Sciatic nerve (tissue), 2 donors: ENCODE data around the gene HAL. TPM values are rescaled to one million over a fixed set of nuclear protein-coding genes. Genes with fewer than 3 reads are reported as not detected.
A peak's percentile ranks its signal among the peaks of the same experiment; 100 is the strongest.

Experiments used
- ATAC-seq: fragments of 200-7000 bp; cut with Tn5 transposase; one replicate; pipeline ENCODE4 v1.9.1; 2020; ENCODE audit warnings: mild to moderate bottlenecking, moderate library complexity
- DNase-seq: peaks from one replicate; pipeline ENCODE4 v3.0.0-alpha.2; 2020; ENCODE audit warnings: low spot score
- intact Hi-C: fragments of 100-400 bp; cut with DNase I; formaldehyde crosslinking; loops from one replicate; pipeline ENCODE4 v1.14.2; 2022
- total RNA-seq: library from RNA; stranded (reverse); fragmentation: NEBNext Ultra II Directional; extraction: Animal tissue kit (Norgen Biotek cat#: 25700); gene quantifications from one replicate; pipeline ENCODE4 v1.2.1, GENCODE V29; 2021
- donor health status: DM: no; HTN: no; CAD: no.
- donor health status: DM: no; HTN: no; CAD: no.

The HAL gene
- total RNA-seq, 1 donor from 2014 or later: 2.1 TPM

- ATAC-seq: no peak
- intact Hi-C loops: no loop called here
- no peak for DNase-seq
Measured at GRCh38 chr12:96020314-96021003, 24.3 kb upstream of the HAL start.

- intact Hi-C loops: no loop called here
- no peak for ATAC-seq
- DNase-seq: no peak
Measured at GRCh38 chr12:96015672-96016071, 19.5 kb upstream of the HAL start.

DNA sequence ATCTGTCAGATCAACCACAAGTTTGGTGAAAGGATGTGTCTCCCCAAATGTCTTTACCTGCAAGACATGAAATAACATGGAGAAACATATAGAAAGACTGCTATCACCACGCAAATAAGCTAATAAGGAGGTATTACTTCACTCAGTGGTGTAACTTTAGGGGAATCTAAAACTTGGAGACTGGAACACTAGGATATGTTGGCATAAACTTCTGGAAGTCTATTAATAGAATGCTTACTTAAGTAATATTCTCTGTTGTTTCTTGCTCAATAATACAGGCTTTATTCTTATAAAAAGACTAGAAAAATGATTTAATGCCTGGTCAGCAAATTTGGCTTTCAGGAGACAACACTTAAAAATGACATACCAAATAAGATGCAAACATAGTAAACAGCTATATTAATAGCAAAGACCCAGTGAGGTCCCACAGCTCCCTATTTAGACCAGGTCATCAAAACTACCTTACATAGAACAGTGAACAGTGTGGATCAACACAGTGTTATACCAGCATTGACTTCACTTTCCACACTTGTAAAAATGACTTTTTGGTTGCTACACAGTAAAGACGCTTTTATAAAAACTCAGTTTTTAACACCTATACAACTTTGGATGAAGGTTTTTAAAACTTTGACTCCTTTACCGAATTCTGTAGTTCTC lies 18.9 kb upstream of the HAL start:
- intact Hi-C loops: no loop called here
- DNase-seq: no peak
- no peak for ATAC-seq

DNA sequence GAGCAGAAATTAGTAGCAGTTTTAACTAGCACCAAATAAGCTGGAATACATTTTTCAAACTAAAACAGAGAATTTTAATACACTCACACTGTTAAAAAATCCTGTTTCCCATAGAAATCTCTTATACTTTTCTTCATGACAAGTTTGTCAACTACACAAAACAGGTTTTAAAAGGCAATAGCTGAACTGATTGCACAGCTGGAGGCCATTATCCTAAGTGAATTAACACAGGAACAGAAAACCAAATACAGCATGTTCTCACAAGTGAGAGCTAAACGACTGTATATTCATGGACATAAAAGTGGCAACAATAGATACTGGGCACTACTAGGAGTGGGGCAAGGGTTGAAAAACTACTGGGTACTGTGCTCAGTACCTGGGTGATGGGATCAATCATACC lies 11.6 kb upstream of the HAL start:
- ATAC-seq: no peak
- intact Hi-C loops: no loop called here
- DNase-seq: no peak

DNA sequence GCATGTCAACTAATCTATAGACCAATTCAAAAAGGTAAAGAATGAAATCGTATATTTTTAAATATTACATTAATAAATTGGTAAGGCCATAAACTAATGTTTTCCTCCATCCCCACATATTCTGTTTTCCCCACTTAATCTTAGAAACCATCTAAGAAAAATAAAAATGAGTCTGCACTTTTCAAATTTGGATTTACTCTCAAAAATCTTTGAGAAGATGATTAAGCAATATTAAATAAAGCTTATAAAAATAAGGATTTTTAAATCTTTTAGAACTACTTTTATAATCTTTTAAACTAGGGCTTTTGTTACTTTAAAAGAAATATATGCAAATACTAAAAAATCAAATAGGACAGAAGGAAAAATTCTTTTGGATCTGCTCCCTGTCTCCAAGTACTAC lies 10.6 kb upstream of the HAL start:
- DNase-seq: no peak
- intact Hi-C loops: no loop called here
- no peak for ATAC-seq

DNA sequence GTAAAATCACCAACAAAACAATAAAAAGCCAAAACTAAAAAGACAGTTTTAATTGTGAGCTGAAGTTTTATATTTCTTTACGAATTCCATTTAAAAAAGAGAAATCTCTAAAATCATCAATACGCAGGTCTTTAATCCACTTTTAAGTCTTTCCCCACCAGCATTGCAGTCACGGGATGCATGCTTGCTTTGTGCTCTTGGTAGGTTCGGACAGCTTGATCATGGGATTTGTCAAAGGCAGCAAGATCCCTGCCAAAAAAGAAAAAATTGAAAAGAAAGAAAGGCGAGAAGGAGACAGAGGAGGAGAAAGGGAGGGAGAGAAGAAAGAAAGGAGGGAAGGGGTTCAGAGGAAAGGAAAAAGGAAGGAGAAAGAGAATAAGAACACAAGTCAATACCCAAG lies 4.7 kb upstream of the HAL start:
- ATAC-seq: no peak
- intact Hi-C loops: no loop called here
- DNase-seq: no peak

DNA sequence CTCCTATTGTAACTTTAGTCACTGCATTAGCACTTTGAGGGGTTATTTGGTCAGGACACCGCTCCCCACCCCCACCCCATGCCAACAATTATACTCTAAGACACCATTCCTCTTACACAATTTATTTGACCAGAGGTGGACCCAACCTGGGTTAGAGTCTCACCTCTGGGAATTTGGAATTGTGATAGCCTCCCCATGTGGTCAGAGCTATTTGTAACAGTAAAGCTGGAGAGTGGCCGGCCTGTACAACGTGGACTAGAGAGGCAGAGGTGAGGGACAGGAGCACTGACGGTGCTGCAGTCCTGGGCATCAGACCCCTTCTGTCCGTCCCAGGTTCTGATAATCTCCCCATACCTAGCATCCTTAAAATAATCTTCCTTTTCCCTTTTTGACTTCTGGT lies 3.3 kb upstream of the HAL start:
- DNase-seq (no peak), ATAC-seq (peak; percentile 23)
- intact Hi-C loops: no loop called here

DNA sequence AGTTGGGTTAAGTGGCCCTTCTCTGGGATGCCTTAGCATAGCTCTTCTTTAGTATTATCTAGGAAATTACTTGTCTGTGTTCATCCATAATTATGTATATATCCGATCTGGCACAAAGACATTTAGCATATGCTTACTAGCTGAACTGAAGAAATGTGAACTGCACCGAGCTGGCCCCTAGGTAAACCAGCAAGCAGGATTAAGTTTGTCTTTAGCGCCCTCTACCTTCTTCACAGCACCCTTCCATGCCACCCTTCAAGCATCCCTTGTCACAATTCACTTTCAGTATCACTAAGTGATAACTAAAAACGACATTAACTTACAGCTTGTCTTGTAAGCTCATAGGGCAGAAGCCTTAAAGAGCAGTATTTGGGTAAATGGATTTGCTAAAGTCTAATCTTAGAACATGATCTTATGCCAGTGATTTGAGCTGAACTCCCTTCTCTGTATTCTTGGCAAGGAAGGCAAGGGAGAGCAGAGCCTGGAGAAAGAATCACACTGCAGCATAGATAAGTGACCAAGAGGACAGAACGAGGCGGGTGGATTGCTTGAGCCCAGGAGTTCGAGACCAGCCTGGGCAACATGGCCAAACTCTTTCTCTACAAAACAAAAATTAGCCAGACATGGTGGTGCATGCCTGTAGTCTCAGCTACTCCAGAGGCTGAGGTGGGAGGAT lies 2.6 kb upstream of the HAL start:
- intact Hi-C loops: no loop called here
- ATAC-seq: peak; percentile 85
- no peak for DNase-seq

DNA sequence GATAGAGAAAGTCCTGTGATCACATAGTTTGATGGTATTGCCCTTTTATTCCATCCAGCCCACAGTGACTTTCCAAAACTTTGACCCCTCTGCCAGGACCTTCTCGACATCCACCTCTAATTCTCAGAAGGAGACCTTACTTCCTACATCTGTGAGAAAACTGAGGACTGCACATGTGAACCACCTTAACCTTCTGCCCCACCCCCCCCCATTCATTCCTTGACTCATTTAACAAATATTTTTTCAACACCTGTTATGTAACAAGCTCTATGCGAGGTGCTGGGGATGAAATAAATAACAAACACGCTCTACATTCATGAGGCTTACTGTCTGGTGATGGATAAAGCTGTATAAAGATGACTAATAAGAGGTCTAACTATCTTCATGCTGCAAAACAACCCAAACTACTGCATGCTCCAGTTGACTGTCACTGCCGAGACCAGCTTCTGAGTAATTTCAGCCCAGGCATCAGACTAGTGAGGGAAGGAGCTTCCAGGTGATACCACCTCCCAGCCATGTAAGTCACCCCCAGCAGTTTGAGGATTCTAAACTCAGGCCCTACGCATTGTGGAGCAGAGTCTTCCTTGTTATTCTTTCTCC lies 1.9 kb upstream of the HAL start:
- ATAC-seq (no peak), DNase-seq (no peak)
- intact Hi-C loops: no loop called here

- intact Hi-C loops: no loop called here
- no peak for ATAC-seq
- DNase-seq: no peak
Measured at GRCh38 chr12:95997276-95997675, 1.1 kb upstream of the HAL start.

DNA sequence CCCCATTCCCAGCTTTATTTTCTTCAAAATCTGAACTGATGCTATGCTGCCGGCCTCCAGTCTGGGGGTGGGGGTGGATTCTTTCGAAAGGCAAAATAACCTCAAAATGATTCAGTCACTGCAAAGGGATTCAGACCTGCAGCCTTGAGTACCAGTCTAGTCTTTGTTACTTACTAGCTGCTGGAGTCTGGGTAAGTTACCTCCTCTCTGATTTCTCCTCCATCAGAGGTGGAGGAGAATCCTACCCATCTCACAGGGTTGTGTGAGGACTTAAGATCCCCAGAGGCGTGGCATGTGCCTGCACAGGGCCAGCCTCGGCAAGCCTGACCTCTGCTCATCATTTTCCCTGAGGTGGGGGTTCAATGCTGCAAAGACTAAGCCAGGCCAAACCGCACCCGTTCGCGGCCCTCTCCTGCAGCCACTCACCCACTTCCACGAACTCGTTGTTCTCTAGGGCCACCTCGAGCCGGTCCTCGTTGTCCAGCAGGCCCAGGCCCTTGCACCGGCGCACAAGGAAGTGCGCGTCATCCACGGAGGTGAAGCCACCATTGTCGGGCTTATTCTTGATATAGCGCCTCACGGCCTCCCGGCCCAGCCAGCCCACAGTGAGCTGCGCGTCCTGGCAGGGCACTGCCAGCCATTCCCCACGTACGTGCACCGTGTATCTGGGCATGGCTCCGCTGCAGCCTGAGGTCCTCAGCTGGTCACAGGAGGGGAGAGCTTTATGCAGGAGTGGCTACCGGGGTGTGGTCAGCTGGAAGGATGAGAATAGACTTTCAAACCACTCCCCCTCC lies 709 bp downstream of the HAL start:
- intact Hi-C loops: no loop called here
- DNase-seq: no peak
- peak; percentile 7 for ATAC-seq

GRCh38 chr12:95994476-95994875 lies 1.7 kb downstream of the HAL start:
- no peak for DNase-seq
- intact Hi-C loops: no loop called here
- ATAC-seq: no peak

- intact Hi-C loops: no loop called here
- no peak for ATAC-seq
- DNase-seq: no peak
Measured at GRCh38 chr12:95993907-95994306, 2.2 kb downstream of the HAL start.

DNA sequence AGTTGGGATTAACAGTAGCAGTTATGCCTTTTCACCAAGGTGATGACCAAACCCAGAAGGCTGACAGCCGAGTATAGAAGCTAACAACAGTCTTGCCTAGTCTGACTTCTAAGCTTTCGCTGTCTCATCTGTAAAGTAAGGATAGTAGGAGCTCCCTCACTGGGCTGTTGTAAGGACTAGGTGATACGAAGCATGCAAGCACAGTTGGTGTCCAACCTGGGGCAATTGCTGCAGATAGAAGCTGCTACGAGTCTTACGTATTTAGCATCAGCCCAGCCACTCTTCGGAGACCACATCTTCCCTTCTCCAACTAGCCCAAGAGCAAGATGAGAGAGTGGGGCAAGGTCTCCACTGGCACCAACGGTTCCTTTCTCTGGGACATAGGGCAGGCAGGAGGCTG lies 6.0 kb downstream of the HAL start:
- intact Hi-C loops: no loop called here
- DNase-seq (no peak), ATAC-seq (no peak)

GRCh38 chr12:95989504-95990123 lies 6.5 kb downstream of the HAL start:
- intact Hi-C loops: no loop called here
- DNase-seq: no peak

DNA sequence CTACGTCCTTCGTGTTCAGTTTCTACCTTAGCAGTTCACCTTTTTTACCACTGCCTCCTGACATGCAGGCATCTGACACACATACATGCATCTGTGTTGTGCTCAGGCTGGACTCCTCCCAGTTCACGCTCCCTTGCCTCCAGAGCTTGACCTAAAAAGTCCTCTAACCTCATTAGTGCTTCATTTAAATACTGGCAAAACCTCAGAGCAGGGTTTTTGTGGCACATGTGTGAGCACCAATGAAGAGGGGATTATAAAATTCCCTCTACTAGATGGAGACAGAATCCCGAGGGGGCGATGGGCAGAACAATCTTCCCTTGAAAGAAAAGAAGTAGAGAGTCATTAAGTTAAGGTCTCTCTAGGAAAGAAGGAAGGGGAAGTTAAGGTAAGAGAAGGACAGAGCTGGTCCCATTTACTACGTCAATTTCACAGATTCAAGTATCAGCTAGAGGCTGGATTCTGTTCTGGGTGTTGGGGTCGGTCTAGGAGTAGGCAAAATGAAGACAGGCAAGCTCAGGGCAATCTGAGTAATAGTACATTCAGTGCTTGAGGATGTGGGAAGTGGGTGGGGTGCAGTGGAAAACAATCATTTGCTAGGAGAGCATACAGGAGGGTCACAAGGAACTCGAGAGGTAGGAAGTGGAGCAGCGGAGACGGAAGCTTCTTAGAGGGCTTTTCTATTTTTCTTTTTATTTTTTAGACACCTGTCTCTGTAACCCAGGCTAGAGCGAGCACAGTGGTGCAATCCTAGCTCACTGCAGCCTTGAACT lies 7.5 kb downstream of the HAL start:
- intact Hi-C loops: no loop called here
- no peak for DNase-seq
- ATAC-seq: no peak

More at GRCh38 chr12:95989504-95990123, 6.5 kb downstream of the HAL start:
- ATAC-seq: no peak

DNA sequence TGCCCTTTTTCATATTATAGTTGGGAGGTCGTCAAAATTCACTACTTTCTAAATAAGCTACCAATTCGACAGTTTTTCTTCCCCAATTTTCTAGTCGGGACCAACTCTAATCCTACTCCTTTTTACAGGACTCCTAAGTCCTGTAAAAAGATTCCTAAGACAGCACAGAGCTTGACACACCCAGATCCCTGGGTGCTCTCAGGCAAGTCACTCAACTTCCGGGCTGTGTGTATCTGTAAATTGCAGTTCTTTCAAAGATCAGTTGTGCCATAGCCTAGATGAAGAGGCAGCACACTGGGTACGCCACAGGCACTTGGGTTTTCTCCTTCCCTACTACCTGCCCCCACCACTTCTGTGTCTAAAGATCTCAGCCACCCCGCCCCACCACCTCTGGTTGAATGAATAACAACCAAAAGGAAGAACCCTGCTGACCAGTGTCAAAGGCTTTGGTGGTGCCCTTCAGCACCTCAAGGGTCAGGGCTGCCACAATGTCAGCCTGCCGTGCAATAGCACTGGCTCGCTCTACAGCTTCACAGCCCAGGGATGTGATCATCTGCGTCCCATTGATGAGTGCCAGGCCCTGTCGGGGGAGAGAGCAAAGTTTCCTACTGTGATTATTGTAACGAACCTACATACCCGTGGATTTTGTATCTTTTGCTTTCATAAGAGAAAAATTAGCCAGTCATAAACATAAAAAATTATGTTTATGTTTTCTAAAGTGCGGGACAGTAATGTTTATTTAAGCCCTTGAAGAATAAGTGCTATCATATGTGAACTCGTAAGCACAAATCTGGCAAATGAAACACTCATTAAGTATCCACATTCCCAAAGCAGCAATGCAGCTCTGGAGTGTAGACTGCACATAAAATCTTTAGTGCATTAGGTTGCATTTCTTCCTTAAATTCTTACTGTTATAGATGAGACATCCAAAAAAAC lies 9.2 kb downstream of the HAL start:
- DNase-seq (no peak), ATAC-seq (no peak)
- intact Hi-C loops: no loop called here
